GM21737 (cell line): ENCODE results near the gene SLC35A5.

Experiments
- ATAC-seq: cut with Tn5 transposase; IDR thresholded peaks from one replicate; pipeline ENCODE4 v1.9.1; 2021; ENCODE audit warnings: mild to moderate bottlenecking, moderate library complexity; ENCODE audit not compliant: unreplicated experiment

The SLC35A5 gene

DNA sequence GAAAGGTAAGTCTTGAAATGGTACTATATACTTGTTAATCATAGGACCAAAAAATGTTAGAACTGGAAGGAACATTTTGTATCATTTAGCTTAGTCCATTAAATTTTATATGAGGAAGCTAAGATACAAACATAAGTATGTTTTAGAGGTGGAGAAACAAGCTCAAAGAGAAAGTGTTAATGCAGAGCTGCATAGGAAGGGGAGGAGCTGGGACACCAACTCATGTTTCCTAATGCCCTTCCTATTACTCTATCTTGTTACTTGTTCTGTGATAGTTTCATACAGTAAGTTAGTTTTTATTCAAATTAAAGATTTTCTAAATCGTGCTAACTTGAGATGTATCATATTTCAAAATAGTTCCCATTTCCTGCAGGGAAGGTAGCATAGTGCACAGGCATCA is 7.4 kb downstream of the SLC35A5 start:
- ATAC-seq, result no peak

DNA sequence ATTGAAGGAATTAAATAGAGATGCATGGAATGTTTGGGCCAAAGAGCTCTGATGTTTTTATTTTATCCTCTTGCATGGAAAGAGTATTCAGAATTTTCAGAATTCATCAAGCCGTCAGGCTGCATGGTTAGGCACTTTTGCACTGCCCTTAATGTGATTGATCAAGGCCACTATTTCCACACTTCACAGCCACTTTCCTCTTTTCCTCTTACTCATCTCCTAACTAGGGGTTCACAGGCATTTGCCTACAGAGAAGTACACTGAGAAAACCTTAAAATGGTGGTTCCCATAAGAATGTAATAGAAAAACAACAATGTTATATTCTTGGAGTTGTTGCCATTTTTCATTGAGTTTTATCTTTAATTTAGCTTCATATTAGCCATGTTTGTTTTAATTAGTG is 10.9 kb downstream of the SLC35A5 start:
- no peak for ATAC-seq

DNA sequence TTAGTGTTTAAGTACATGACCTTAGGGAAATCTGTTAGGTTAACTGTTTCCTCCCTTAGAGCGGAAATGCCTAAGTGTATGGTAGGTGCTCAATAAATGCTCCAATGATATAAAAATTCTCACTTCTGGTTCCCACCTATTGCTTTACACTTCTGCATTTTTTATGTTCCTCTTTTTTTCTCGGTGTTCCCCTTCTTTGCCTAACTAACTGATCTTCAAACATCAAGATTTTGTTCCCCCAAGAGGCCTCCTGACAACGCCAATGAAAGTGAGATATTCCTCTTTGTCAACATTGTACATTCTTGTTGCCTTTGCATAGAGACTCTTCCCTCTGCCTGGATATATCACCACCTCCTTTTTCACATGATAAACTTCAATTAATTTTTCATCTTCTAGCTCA is 17.4 kb downstream of the SLC35A5 start:
- ATAC-seq, result no peak

DNA sequence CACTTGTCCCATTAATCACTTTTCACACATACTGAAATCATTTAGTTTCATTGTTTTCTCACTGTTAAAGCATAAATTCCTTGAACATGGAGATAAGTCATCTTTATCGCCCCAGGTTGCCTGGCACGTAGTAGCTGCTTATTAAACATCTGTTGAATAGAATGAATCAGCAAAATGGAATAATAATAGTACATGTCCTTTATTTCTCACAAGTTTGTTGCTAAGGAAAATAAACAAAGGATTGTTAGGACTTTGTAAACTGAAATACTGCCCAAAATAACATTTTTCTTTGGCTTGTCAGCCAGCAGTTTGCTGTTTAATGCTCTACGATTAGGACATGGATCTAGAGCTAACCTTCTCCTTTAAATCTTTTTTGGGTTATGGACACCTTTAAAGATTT is 17.9 kb downstream of the SLC35A5 start:
- ATAC-seq, result no peak

DNA sequence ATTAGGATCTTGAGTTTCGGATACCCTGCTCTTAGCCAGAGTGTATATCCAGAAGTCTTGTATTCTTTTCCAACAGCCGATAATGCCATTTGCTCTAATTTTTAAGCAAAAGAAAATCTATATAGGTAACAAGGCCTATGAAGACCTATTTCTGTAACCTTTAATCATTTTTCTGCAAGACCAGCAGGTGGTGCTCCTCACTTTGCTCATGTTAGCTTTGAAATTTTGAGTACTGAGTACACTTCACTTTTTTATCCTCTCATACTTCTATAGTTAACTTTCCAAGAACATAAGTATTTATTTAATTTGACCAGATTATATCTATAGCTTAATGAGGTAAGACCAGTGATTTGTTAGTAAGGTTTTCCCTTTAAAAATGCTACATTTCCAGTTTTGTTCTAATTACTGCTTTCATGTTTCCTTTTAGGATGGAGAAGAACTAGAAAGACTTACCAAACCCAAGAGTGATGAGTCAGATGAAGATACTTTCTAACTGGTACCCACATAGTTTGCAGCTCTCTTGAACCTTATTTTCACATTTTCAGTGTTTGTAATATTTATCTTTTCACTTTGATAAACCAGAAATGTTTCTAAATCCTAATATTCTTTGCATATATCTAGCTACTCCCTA is 20.5 kb downstream of the SLC35A5 start:
- no peak for ATAC-seq

DNA sequence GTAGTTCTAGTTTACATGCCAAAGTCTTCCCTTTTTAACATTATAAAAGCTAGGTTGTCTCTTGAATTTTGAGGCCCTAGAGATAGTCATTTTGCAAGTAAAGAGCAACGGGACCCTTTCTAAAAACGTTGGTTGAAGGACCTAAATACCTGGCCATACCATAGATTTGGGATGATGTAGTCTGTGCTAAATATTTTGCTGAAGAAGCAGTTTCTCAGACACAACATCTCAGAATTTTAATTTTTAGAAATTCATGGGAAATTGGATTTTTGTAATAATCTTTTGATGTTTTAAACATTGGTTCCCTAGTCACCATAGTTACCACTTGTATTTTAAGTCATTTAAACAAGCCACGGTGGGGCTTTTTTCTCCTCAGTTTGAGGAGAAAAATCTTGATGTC is 21.3 kb downstream of the SLC35A5 start:
- ATAC-seq, result no peak

DNA sequence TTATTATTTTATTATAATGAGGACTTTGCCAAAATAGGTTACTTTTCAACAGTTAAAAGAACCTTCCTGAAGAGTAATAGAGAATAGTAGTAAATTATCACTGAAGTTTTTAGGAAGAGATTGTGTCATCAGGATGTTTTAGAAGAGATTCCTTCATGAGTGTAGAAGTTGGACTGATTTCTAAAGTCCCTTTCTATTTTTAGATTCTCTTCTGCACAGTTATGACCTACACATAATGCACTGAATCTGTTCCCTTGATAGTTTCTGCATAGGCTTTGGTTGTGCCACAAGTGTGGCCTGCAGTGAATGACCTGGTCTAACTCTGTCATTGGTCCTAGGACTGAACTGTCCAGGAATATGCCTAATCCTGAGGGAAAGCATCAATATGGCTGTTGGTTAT is 23.9 kb downstream of the SLC35A5 start:
- ATAC-seq, result no peak

DNA sequence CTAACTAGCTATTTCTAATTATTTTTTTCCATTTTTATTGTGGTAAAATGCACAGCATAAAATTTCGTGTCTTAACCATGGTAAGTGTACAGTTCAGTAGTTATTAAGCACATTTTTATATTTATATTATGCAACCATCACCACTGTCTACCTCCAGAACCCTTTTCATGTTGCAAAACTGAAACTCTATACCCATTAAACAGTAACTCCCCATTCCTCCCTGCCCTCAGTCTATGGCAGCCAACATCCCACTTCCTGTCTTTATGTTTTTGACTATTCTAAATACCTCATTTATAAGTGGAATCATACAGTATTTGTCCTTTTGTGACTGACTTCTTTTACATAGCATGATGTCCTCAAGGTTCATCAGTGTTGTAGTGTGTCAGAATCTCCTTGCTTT is 25.5 kb downstream of the SLC35A5 start:
- no peak for ATAC-seq

DNA sequence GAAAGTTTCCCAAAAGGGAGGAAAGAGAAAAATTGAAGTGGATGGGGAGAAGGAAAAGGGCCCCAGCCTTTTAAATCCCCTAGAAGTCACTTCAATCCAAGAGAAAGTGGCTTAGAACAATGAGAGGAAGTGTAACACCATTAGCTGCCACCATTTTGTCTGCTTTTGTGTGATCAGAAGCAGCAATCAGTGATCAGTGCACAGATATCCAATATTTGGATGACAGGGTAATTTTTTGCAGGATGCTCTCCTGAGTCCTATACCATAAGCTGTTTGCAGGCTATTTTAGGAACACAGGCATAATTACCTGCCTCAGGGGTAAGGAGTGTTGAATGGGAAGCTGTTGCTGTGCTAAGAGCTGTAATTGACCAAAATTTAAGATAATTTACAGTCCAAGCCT is 31.4 kb downstream of the SLC35A5 start:
- no peak for ATAC-seq

DNA sequence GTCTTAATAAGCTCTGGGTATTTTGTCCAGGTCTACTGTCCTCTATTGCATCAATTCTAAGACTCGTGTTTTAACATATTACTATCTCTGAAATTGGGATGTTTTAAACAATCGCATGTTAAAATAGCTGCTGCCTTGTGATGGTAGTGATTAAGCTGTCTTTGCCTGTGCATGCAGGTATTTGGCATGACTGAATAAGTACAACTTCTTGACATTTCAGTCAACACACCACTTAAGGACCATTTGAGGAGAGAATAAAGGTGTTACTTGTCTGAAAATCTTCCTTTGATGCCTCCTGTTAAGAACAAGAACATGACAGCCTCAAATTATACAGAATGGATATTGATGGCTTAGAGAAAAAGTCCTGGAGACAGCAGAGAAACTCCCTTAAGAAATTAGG is 33.0 kb downstream of the SLC35A5 start:
- ATAC-seq, result no peak

DNA sequence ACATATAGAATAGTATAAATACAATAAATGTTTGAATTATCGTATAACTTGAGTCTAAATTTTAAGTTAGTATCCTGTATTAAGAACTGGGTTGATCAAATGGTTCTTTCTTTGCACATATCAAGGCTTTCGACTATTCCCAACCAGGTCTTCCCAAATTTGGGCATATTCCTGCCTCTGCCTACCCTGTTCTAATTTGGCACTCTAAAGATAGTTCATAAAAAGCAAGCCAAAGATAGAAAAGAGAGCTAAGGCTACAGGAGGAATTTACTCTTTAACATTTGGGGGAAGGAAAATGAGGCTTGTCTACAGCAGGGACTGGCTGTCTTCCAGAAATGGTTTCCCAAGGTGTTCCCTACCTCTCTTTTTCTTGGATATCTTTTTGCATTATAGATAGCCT is 36.1 kb downstream of the SLC35A5 start:
- ATAC-seq, result no peak

DNA sequence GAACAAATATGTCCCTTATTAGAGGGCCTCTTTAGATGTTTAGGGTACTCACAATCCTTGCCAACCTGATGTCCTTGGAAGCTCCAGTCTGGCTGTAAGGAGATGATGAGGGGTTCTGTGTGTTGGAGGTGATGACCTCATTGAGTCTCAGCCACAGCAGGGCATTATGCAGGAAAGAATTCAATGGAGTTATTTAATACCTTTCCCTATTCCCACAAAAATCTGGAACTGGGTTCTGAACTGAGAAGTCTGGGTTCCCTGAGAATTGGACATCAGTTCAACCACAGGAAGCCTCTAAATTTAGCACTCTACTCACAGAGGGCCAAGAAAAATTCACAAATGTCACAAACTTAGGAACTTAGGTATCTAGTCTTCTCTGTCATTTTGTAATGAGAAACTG is 36.9 kb downstream of the SLC35A5 start:
- no peak for ATAC-seq

DNA sequence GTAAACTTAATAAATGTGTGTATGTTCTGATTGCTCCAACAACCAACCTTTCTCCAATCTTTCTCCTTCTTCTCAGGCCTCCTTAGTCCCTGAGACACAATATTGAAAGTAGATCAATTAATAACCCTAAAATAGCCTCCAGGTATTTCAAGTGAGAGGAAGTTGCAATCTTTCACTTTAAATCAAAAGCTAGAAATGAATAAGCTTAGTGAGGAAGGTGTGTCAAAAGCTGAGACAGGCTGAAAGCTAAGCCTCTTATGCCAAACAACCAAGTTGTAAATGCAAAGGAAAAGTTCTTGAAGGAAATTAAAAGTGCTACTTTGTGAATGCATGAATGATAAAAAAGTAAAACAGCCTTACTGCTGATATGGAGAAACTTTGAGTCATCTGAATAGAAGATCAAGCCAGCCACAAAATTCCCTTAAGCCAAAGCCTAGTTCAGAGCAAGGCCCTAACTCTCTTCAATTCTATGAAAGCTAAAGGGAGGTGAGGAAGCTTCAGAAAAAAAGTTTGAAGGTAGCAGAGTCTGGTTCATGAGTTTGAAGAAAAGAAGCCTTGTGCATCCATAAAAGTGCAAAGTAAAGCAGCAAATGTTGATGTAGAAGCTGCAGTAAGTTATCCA is 40.5 kb downstream of the SLC35A5 start:
- no peak for ATAC-seq

DNA sequence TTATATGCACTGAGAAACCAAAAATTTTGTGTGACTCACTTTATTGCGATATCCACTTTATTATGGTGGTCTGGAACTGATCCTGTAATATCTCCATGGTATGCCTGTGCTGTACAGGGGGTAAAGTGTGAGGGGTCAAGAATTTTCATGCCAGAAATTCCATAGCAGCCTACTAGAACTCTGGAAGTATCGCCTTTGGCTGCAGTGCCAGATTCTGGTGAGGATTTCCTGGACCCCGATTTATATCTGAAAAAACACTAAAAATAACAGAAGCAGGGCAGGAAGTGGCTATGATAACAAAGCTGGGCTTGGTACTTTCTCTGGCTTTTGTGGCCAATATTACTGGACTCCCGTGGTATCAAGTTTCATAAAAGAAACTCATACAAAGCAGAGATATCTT is 42.7 kb downstream of the SLC35A5 start:
- no peak for ATAC-seq

DNA sequence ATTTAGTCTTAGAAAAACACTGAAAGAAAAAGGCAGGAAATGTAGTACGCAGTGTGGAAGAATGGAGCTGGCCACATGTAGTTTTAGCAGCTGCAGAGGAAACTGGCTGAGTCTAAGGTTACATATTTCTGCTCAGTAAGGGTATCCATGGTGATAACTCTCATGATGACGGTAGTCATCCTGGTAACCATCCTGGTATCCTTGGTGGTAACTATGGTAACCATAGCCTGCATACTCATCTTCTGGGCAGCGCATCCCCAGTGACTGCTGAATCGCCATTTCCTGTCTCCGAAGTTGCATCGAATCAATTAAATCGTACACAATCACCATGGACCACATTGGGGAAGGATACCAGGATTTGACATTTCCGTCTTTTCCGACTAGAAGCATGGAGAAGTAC is 43.4 kb downstream of the SLC35A5 start:
- no peak for ATAC-seq

DNA sequence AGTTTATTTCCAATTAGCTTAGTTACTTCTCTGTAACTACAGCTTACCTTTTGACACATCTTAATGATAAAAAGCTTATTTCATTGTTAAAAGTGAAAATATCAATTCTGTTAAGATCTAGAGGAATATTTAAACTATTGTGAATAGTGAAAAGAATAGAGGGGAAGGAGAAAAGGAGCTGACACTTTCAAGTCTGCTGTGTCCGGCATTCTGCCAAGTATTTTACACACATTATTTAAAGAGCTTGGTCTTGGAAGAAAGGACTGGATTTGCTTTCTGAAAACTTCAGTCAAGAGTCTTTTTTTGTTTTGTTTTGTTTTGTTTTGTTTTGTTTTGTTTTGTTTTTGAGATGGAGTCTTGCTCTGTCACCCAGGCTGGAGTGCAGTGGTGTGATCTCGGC is 44.3 kb downstream of the SLC35A5 start:
- no peak for ATAC-seq

DNA sequence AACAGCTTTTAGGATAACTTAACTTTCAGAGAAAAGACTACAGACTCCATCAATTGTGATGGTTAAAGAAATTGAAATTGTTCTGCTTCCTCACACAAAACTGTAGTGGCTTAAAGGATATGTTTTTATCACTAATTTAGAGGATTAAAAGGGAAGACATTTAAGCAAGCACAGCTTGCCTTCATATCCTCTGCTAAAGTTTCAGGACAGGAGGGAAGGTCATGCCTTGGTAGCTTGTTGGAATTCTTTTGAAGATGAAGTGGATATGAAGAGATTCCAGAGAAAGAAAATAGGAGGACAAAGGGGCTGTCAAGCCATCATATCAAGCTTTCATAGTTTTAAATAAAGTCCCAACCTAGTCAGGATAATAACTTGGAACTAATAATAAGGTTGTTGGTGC is 46.0 kb downstream of the SLC35A5 start:
- ATAC-seq, result no peak

DNA sequence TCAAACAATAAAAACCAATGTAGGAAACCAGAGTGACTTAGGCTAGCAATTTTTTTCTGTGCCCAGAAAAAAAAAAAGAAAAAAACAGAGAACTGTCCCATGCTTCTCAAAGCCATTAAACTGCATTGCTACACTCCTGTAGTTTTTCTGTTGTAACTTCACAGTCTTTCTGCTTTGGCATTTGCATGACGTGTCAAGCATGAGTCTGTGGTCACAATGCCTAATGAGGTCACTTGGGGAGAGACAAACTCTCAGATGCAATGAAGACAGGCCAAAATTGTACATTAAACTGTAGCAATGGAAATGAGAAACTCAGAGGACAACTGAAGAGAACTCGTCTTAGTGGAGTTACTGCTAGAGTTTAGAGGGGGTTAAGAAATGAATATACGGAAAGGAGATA is 48.3 kb downstream of the SLC35A5 start:
- no peak for ATAC-seq

DNA sequence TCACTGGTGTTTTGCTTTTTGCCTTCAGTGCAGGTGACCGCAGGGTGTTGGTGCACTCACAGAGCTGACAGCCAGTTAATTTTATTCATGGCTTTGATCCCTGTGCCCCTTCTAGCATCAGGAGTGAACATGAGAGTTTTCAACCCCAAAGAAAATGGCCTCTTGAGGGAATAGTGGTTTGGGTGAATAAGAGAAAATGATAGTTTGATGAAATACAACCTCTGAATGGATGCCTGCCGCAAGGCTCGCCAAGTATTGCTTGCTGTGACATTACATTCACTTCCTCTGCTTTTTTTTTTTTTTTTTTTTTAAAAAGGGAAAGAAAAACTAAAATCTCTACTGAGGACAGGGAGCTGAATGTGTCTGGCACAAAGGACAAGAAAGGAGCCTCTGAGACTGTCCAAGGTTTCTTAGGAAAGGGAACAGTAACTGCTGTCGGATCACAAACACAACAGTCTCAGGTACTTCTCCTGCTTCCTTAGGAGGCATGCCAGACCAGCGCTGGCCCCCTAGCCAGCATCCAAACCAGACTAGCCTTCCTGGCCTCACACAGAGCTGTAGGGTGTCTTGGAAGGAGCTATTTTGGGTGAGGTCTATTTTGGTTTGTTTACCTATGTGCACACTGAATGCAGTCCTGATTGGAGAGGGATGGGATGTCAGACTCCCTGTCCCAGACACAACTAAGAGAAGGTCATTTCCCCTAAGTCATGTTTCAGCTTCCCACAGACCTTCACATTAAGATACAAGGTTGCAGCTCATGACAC is 50.1 kb downstream of the SLC35A5 start:
- ATAC-seq, result no peak

DNA sequence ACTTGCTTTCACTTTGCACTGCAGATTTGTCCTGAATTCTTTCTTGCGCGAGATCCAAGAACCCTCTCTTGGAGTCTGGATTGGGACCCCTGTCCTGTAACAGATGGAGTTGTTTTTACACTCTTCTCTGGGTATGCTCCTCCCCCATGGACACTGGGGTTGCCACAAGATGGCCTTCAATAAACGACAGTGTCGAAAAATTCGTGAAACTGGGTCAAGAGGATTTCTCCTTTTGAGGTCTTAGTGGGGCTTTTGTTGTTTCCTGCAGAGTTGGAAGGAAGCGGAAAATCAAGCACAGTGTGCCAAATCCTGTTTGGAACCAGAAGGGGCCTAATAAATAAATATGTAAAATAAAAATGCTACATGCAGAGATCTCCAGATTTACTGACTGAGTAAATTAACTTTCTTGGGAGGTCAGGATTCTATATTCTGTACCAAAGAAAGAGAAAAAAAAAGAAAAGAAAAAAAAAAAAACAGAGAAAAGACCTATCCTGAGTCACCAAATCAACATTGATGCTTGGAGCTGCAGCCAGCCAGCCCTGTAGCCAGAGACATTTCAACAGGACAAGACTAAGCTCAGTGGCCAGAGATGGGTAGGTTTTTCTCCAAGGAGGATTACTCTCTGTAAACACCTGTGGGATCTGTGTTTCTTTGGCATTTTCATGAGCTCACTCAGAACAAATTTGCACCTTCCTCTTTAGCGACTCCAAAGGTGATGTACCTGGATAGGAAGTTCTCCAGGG is 54.3 kb downstream of the SLC35A5 start:
- ATAC-seq, result no peak

DNA sequence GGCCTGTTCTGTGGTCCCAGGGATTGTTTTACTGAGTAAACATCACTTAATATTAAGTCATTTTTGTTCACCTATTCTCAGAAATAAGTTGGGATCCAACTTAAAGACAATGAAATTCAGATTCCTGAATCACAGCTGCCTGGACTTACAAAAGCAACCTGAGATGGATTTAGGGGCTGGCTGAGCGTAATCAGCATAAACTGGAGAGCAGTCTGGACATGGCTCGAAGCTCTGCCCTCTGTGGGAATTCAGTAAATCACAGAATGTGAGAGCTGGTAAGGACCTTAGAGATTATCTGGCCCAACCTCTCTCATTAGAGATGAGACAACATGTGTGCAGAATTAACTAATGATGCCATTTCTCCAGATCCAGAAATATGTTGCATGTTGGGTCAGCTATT is 55.4 kb downstream of the SLC35A5 start:
- no peak for ATAC-seq

DNA sequence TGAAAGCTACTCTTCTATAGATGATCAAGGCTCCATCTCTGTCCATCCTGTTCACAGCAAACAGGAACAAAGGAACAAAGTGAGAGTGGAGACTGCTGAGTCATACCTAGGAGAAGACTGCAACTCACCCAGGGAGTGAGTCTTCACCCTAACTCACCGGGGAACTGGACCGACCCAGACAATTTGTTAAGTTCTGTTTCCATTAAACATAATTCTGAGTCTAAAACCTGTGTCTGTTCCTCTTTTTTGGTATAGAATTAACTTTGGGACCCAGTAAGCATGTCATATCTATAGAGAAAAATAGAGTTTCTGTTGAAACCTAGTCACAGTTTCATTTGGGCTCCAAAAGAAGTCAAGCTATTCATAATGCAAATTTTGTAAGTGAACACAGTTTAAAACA is 57.5 kb downstream of the SLC35A5 start:
- peak; percentile 72 for ATAC-seq
